Aorta (tissue), 5 donors: ENCODE data around the gene MRAP. TPM values are rescaled to one million over a fixed set of nuclear protein-coding genes. Genes with fewer than 3 reads are reported as not detected.

Experiments used
- ATAC-seq: fragments of 200-7000 bp; cut with Tn5 transposase; one replicate; pipeline ENCODE4 v1.9.1; 2022; ENCODE audit warnings: moderate library complexity; ENCODE audit not compliant: low FRiP score
- DNase-seq, 2 donors: peaks; one replicate each; pipeline ENCODE4 v3.0.0-alpha.2; 2020
- H3K27ac ChIP-seq, 2 donors: one replicate each; pipeline ENCODE4 v1.5.1; 2013; ENCODE audit warnings: low read length in 2 of 2, mild to moderate bottlenecking in 2 of 2, moderate library complexity in 2 of 2, control low read depth in 1 of 2, inconsistent platforms in 1 of 2, low read depth in 1 of 2
- H3K27me3 ChIP-seq, 2 donors: one replicate each; pipeline ENCODE4 v1.6.1; 2013; ENCODE audit warnings: control low read depth in 1 of 2, low read length in 1 of 2, mild to moderate bottlenecking in 1 of 2, moderate library complexity in 1 of 2; ENCODE audit not compliant: insufficient read depth in 2 of 2, control insufficient read depth in 1 of 2
- H3K36me3 ChIP-seq, 2 donors: one replicate each; pipeline ENCODE4 v1.6.1; 2013; ENCODE audit warnings: control low read depth in 1 of 2, low read length in 1 of 2, mild to moderate bottlenecking in 1 of 2; ENCODE audit not compliant: insufficient read depth in 2 of 2, control insufficient read depth in 1 of 2
- H3K4me1 ChIP-seq, 2 donors: one replicate each; pipeline ENCODE4 v1.6.1; 2013; ENCODE audit warnings: low read length in 2 of 2, control low read depth in 1 of 2, mild to moderate bottlenecking in 1 of 2, moderate library complexity in 1 of 2; ENCODE audit not compliant: insufficient read depth in 2 of 2, control insufficient read depth in 1 of 2
- H3K4me3 ChIP-seq, 2 donors: one replicate each; pipeline ENCODE4 v1.5.1; 2013; ENCODE audit warnings: low read length in 2 of 2, control low read depth in 1 of 2, mild to moderate bottlenecking in 1 of 2
- H3K9me3 ChIP-seq: one replicate; pipeline ENCODE4 v1.6.1; 2013; ENCODE audit warnings: mild to moderate bottlenecking, low read length; ENCODE audit not compliant: control insufficient read depth
- WGBS, 2 donors: extraction: QIAGEN DNeasy Blood & Tissue Kit; methylation state at CpG; one replicate each; pipeline ENCODE4 v1.1.7; 2013; 5-methylcytosine and 5-hydroxymethylcytosine counted together
- intact Hi-C, 2 donors: fragments of 100-400 bp; cut with DNase I; formaldehyde crosslinking; loops; one replicate each; pipeline versions ENCODE4 v1.14.2 to v1.15.0; 2022
- polyA plus RNA-seq, 2 donors: library from polyadenylated mRNA; stranded (reverse); fragments of 200-250 nt; gene quantifications; one replicate each; pipeline ENCODE4 v1.2.3, GENCODE V29; 2013
- total RNA-seq, 2 donors: library from RNA; stranded (reverse); fragmentation: NEBNext Ultra II Directional; extraction: Animal tissue kit (Norgen Biotek cat#: 25700); gene quantifications; one replicate each; pipeline ENCODE4 v1.2.1, GENCODE V29; 2021
- donor health status: healthy with polysubstance abuse.
- donor health status: Bipolar disorder and iron deficiency.
- donor health status: DM: no; HTN: no; CAD: no.
- donor health status: DM: no; HTN: no; CAD: no.
- donor health status: DM: yes; HTN: yes; CAD: no.

MRAP gene
- total and polyA plus RNA-seq, 4 donors, result 0.38 to 0.42 TPM; not detected in 2

DNA sequence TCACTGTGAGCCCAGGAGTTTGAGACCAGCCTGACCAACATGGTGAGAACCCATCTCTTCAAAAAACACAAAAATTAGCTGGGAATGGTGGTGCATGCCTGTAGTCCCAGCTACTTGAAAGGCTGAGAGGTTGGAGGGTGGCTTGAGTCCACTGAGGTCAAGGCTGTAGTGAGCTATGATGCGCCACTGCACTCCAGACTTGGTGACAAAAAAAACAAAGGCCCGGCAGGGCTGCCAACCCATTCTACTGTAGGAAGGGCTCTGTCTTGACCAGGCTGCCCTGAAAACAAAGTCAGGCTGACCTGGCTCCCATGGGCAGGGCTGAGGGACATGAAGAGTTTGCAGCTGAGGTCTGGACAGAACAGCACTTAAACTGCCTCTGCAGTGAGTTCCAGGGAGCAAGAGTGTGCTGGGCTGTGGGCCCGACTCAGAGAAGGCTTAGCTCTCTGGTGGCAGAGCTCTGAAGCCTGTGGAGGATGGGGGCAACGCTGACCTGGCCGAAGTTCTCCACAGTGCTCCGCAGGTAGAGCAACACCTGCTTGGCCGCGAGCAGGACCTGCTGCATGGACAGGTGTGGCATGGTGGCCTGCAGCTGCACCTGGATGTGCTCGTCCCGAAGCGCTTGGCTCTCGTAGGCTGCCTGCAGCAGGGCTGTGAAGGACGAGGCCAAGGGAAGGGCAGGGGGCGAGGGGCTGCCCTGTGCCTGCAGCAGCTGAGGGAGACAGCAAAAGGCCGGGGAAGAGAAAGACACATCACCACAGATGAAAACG lies 51.7 kb downstream of the MRAP start:
- 88% methylated on average over 16 of the region's 16 CpGs for WGBS, 2 donors
- peaks cover 4 to 32% of the 10 kb centered on the region in 2 donors for H3K36me3 ChIP-seq
- DNase-seq (no peak), ATAC-seq (no peak)
- H3K9me3 ChIP-seq, result no peaks in the 10 kb centered on the region
- intact Hi-C loops, result no loop called here
- H3K4me3 ChIP-seq, result no peak overlapping the region
- H3K27ac ChIP-seq, result no peak overlapping the region
- no peaks in the 10 kb centered on the region for H3K4me1 ChIP-seq
- no peaks in the 10 kb centered on the region for H3K27me3 ChIP-seq

DNA sequence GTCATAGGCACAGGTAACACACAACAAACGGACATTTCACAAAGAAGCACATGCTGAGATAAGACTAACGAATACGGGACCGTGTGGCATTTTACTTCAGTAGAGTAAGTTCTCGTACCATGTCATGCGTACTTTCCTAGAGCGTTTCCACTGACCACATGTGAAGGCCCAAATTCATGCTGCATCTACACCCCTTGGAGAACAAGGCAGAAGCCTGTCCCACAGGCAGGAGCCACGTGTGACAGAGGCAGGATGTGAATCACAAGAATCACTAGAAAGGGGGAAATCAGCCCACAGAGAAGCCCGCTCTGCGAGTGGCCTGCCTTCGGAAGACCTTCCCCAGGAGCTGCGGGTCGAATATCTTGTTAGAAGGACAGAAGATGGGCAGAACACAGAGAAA lies 52.3 kb downstream of the MRAP start:
- 88 to 91% methylated on average over 13 of the region's 13 CpGs for WGBS, 2 donors
- intact Hi-C loops, result no loop called here
- no peaks in the 10 kb centered on the region for H3K27me3 ChIP-seq
- ATAC-seq (no peak), DNase-seq (no peak)
- no peak overlapping the region for H3K27ac ChIP-seq
- H3K36me3 ChIP-seq, result peaks cover 4 to 31% of the 10 kb centered on the region in 2 donors
- H3K4me3 ChIP-seq, result no peak overlapping the region
- H3K4me1 ChIP-seq, result no peaks in the 10 kb centered on the region
- no peaks in the 10 kb centered on the region for H3K9me3 ChIP-seq

GRCh38 chr21:32351428-32351827 lies 52.8 kb downstream of the MRAP start:
- no peaks in the 10 kb centered on the region for H3K4me1 ChIP-seq
- 81 to 87% methylated on average over 6 of the region's 6 CpGs for WGBS, 2 donors
- H3K27ac ChIP-seq, result no peak overlapping the region
- no peaks in the 10 kb centered on the region for H3K27me3 ChIP-seq
- peaks cover 4 to 32% of the 10 kb centered on the region in 2 donors for H3K36me3 ChIP-seq
- intact Hi-C loops, result no loop called here
- no peak for ATAC-seq
- H3K4me3 ChIP-seq, result no peak overlapping the region
- DNase-seq, result no peak
- no peaks in the 10 kb centered on the region for H3K9me3 ChIP-seq

- ATAC-seq (no peak), DNase-seq (no peak)
- intact Hi-C loops, result no loop called here
- no peak overlapping the region for H3K4me3 ChIP-seq
- no peaks in the 10 kb centered on the region for H3K4me1 ChIP-seq
- H3K9me3 ChIP-seq, result no peaks in the 10 kb centered on the region
- WGBS, 2 donors, result 85 to 88% methylated on average over 7 of the region's 7 CpGs
- H3K27me3 ChIP-seq, result no peaks in the 10 kb centered on the region
- no peak overlapping the region for H3K27ac ChIP-seq
- peaks cover 4 to 30% of the 10 kb centered on the region in 2 donors for H3K36me3 ChIP-seq
Measured at GRCh38 chr21:32352526-32352925, 53.9 kb downstream of the MRAP start.

DNA sequence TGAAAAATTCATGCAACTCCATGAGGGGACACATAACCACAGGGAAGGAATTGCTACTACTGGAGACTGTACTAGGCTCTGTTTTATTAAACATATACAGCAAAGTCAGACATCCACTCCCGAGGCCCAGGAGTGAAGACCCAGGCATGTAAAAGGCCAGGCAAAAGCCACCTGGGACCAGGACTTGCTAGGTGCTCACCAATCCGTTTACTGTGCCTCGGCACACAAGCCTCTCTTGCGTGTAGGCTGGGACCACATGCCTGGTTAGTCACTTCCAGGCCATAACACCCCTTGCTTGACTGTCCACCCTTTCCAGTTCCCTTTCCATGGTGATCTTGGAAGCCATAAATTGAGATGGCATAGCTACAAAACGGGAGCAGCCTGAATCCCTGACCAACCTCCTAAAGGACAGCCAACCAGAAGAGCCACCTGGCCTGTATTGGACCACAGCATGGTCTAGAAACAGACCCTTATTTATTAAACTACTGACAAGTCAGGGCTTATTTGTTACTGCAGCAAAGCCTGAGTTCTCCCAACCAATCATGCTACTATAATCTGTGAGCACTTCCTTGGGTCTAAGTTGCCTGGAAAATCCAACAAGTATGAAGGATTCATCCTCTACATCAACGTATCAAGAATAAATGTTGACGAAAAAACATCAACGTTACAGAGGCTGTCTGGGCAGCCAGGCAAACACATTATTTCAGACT lies 54.5 kb downstream of the MRAP start:
- H3K36me3 ChIP-seq, result peaks cover 4 to 26% of the 10 kb centered on the region in 2 donors
- no peaks in the 10 kb centered on the region for H3K9me3 ChIP-seq
- intact Hi-C loops, result no loop called here
- no peak overlapping the region for H3K4me3 ChIP-seq
- WGBS, 2 donors, result 94 to 96% methylated on average over 8 of the region's 8 CpGs
- ATAC-seq (no peak), DNase-seq (no peak)
- H3K27ac ChIP-seq, result no peak overlapping the region
- no peaks in the 10 kb centered on the region for H3K4me1 ChIP-seq
- H3K27me3 ChIP-seq, result no peaks in the 10 kb centered on the region

DNA sequence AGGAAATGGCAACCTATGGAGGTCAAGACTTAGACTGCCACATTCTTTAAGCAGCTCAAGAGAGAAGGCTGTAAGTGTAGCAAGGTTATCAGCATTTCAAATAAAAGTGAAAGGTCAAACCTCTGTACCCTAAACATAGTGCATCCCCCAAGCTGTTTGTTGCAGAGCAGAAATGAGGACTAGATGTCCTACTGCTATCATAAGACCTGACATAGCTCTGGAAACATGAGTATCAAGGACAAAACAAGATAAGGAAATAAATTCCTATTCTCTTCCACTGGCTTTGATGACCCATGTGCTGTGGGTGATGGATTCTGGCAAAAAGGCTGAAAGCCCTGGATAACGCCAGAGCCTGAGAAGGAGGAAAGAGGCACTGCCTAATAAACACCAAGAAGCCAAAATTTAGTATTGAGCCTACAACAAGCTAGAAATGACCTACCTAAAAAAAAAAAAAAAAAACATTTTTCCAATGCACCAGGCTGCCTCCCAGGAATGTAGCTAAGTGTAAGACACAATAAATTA lies 58.3 kb downstream of the MRAP start:
- Histone ChIP-seq H3K27me3 (no peaks in the 10 kb centered on the region), H3K4me1 (no peaks in the 10 kb centered on the region), H3K27ac (no peak overlapping the region), H3K9me3 (no peaks in the 10 kb centered on the region), H3K36me3 (peaks cover 4 to 33% of the 10 kb centered on the region in 2 donors), H3K4me3 (no peak overlapping the region)
- intact Hi-C loops, result no loop called here
- ATAC-seq (no peak), DNase-seq (no peak)
- 94 to 100% methylated on average over 1 of the region's 1 CpG for WGBS, 2 donors

DNA sequence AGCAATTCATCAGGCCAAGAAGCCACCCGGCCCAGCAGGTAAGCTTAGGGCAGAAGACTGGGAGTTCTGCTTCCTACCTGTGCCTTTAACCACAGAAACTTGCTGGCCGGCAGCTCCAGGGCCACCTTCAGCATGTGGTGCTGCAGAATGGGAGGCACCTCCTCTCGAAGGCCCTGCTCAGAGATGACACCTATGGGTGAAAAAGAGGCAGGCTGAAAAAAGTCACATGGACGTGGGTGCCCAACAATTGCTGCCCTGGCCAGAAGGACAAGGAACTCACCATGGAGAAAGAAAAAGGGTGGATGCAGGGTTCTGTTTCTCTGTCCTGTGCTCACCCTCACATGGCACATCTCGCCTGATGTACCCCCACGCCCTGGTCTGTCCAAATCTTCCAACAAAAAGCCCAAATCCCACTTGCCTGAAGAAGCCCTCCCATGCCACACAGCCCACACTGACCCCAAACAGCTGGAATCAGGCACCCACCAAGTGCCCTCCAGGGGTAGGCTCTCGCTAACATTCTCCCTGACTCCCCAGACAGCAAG lies 61.1 kb downstream of the MRAP start:
- no peaks in the 10 kb centered on the region for H3K4me1 ChIP-seq
- no peak for DNase-seq
- peaks cover 0 to 21% of the 10 kb centered on the region in 2 donors for H3K36me3 ChIP-seq
- ATAC-seq, result no peak
- H3K4me3 ChIP-seq, result no peak overlapping the region
- no peaks in the 10 kb centered on the region for H3K27me3 ChIP-seq
- 61 to 64% methylated on average over 7 of the region's 7 CpGs for WGBS, 2 donors
- intact Hi-C loops, result no loop called here
- H3K27ac ChIP-seq, result no peak overlapping the region
- H3K9me3 ChIP-seq, result no peaks in the 10 kb centered on the region

DNA sequence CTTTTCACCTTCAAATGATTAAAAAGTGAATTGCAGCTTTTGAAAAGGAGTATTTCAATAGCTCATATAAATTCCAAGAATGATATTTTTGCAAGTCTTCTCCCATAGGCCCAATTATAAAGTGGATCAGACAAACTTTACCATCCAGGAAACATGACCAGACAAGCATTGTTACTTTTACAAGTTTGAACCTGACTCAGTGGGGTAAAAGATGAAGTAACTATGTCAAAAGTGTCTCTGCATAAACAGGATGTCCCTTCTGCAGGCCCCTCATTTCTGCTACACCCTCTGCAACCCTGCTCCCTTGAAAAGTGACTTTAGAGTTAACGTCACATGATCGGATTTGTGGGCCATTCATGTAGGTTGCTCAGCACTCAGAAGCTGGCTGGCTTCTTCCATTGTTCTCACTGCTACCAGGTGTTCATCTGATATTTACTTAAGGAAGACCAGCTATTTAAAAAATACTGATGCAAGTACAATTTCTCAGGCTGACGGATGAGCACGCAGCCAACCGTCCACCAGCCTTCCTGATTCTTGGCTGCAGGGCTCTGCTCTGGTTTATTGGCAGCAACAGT lies 61.8 kb downstream of the MRAP start:
- intact Hi-C loops, result no loop called here
- Histone ChIP-seq H3K4me1 (no peaks in the 10 kb centered on the region), H3K4me3 (no peak overlapping the region), H3K27me3 (no peaks in the 10 kb centered on the region), H3K27ac (no peak overlapping the region), H3K9me3 (no peaks in the 10 kb centered on the region), H3K36me3 (peaks cover 0 to 21% of the 10 kb centered on the region in 2 donors)
- DNase-seq, result no peak
- WGBS, 2 donors, result 88 to 90% methylated on average over 5 of the region's 5 CpGs
- no peak for ATAC-seq
